GM18507 (cell line): Measurements from ENCODE around the gene ZNF670.
"Not testable (repeated sequence)": the region's sequence is repeated elsewhere in the genome, so short reads cannot be mapped to it uniquely, and the experiment has no call there.

ENCODE experiments used
- DNase-seq: peaks from one replicate; pipeline ENCODE4 v3.0.0; 2011; ENCODE audit warnings: low read depth; ENCODE audit not compliant: insufficient read length; ENCODE audit errors: extremely low spot score
- FAIRE-seq: peaks from 2 replicates; lab custom pipeline; 2011; peaks lifted over from hg19 to GRCh38; lab: Jason Lieb, UNC

The ZNF670 gene

GRCh38 chr1:247078258-247079140, at the start of gene ZNF670:
Gene ZNF670, minus strand, starts transcription at chr1:247078811. Its CDS starts 215 bp downstream, at chr1:247078596.
- FAIRE-seq (peak; percentile 96), DNase-seq (peak; percentile 87)

DNA sequence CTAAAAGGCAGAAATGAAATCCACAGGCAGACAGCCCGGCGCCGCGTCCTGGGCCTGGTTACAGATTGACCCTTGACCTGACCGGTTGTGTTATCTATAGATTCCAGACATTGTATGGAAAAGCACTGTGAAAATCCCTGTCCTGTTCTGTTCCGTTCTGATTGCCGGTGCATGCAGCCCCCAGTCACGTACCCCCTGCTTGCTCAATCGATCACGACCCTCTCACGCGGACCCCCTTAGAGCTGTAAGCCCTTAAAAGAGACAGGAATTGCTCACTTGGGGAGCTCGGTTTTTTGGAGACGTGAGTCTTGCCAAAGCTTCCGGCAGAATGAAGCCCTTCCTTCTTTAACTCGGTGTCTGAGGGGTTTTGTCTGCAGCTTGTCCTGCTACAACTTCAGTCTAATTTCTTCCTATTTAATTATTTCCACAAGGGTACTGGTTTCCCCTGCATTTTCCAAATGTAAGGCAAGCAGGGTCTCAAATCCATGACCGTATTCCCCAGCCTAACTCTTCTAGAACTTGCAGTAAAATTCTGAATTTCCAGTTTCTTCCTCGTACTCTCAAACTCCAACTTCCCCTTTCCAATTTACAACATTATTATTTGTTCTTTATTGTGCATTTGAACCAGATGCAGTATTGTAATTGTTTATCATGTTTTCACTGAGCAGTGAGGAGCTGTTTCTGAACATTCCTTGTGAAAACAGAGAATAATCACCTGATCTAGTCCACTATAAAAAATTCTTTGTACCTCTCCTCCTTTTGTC, 49.1 kb upstream of the ZNF670 start:
- not testable (repeated sequence) for DNase-seq
- FAIRE-seq = peak; percentile 54

GRCh38 chr1:247126601-247127000, 48.0 kb upstream of the ZNF670 start:
- FAIRE-seq = peak; percentile 78
- DNase-seq = not testable (repeated sequence)

DNA sequence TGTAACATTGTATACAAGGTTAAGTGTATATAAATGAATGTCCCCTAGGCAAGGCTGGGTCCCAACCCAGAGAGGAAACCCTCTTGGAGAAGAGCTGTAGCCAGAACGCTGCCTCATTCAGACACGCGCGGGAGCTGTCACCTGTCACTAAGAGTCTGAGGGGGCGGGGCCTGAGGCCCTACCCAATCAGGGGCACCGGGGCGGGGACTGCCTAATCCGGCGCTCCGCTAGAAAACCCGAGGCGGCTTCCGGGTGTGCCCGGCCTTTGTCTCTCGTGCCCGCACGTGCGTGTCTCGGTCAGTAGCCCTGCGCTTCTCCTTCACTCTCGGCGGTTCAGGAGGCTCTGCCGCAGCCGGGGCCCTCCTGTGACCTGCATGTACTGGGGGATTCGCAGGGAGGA, 47.6 kb upstream of the ZNF670 start:
- FAIRE-seq = peak; percentile 96
- not testable (repeated sequence) for DNase-seq

GRCh38 chr1:247121382-247121781, 42.8 kb upstream of the ZNF670 start:
- FAIRE-seq = no peak
- no peak for DNase-seq

DNA sequence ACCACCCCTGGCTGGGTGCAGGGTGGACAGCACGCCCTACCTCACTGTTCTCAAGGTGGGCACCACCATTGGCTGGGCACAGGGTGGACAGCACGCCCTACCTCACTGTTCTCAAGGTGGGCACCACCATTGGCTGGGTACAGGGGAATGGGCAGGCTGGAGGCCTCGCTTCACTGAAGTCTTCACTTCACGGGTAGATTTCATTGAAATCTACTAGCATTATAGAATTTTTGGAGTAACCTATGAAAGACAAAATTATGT, 41.7 kb upstream of the ZNF670 start:
- FAIRE-seq = not testable (repeated sequence)

DNA sequence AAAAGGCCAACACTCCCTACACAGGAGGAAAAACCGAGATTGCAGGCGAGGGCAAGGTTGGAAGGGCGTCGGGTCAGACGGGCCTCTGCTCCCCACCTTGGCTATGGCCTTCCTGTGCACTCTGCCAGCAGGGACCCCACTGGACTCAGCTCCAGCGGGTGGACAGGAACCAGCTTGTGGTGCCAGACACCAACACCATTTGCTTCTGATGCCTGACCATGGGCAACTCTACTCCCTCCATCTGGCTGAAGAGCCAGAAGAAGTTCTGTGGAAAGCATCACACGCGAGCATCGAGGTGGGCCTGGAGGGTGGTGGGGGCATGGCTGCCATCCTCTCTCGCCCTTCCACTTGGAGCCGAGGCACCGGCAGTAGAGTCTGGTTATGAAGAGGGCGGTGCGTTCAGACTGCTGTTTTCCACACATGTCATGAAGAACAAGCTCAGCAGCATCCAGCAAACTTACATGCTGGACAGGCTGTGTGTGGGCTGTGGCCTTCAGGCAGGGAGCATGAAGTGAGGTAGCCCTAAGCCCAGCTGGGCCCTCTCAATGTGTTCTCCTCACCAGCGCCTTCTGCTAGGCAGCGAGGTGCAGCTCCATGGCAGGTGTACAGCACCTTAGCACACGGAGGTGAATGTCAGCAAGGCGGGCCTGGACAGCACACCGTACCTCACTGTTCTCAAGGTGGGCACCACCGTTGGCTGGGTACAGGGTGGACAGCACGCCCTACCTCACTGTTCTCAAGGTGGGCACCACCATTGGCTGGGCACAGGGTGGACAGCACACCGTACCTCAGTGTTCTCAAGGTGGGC, 41.2 kb upstream of the ZNF670 start:
- no peak for DNase-seq
- no peak for FAIRE-seq

More for the DNA sequence above, 41.7 kb upstream of the ZNF670 start:
- DNase-seq = not testable (repeated sequence)

GRCh38 chr1:247118946-247119446, 40.4 kb upstream of the ZNF670 start:
- DNase-seq (no peak), FAIRE-seq (no peak)

GRCh38 chr1:247115545-247115944, 36.9 kb upstream of the ZNF670 start:
- DNase-seq = no peak
- no peak for FAIRE-seq

- FAIRE-seq = no peak
- no peak for DNase-seq
Observed at GRCh38 chr1:247115141-247115510, 36.5 kb upstream of the ZNF670 start.

DNA sequence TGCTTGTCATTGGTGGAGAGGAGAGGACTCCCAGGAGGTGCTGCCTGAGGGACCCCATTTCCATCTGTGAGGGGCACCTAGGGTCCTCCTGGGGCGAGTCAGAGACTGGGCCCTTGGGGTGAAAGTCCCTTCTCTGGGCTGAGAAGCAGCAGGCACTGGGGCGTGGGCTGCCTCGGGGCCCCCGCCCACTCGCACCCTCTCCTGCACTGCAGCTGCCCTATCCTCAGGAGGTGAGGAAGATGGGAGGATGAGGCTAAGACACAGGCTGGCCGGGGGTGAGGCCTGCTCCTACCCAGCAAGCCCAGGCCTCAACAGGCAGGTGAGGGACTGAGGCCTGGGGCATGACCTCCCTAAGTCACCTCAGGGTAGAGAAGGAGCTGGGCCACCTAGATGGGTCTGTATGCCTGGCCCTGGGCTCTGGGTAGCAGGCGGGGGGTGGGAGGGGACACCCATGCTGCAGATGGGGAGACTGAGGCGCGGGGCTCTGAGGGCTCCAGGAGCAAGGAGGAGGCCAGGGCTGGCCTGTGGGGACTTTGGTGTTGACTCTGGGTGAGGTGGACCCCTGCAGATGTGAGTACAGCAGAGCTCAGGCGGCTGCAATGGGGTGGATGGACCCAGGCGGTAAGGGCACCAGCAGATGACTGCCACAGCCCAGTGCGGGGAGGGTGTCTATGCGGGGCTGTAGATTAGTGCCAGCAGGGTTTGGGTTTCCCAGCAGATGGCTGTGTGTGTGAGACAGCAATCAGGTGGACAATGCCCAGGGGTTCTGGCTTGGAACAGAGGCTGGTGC, 35.9 kb upstream of the ZNF670 start:
- DNase-seq (no peak), FAIRE-seq (no peak)

- DNase-seq = no peak
- no peak for FAIRE-seq
Observed at GRCh38 chr1:247113733-247114271, 35.2 kb upstream of the ZNF670 start.

DNA sequence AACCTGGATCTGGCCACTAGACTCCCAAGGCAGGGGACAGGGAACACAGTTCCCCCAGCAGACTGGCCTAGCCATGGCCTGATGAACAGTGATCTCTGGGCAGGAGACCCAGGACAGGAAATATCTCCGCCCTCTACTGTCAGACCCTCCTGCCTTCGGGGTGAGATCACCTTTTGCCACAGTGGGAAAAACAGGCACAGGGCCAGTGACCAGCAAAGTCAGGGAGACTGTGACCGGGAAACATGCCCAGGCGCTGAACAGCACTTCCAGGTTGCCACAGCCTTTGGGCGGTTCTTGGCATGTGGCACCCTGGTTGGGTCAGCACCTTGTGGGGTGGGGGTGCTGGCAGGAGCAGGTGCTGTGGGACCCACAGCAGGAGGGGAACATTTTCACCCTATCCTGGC, 34.5 kb upstream of the ZNF670 start:
- FAIRE-seq (no peak), DNase-seq (no peak)

DNA sequence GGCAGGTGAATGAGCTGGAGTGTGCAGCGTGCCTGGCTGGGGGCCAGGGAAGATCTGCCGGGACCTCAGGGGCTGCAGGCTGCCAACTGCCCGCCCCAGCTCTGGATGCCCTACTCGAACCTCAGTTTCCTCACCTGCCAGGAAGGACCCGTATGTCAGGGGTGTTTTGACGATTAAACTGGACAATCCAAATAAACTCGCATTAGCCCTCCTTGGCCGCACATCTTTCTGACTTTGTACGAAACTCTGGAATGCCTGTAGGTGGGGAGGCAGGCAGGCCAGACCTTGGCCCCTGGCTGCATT, 33.8 kb upstream of the ZNF670 start:
- DNase-seq (no peak), FAIRE-seq (no peak)

DNA sequence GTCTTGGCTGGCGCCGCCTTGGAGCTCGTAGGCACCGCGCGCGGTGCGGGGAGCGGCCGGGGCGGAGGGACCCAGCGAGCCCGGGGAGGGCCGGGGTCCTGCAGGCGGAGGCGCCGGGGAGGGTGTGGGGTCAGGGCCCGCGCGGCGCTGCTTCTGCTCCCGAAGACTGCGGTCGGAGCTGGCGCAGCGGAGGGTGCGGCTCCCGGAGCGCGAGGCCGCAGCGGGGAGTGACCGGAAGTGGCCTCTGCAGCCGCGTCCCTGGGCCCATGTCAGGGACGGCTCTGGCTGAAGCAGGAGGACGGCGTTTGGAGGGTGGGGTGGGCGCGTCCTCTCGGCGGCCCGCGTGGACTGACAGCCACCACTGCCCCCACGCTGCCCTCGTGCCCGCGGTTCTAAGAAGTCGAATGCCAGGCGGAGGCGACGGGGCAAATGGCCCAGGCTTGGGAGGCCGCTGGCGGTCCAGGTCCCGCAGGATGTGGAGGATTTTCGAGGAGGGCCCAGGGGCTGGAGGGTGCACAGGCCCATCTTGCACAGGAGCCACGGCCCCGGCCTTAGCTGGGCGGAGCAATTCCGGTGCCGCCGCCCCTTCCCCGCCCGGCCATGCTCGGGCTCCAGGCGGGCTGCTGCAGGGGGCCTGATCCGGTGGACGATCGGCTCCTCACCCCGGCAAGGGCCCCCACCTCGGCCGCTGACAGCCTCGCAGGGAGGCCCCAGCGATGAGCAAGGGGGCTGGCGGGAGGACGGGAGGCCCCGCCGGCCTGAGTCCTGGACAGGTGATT, 33.3 kb upstream of the ZNF670 start:
- FAIRE-seq = no peak
- DNase-seq = no peak

DNA sequence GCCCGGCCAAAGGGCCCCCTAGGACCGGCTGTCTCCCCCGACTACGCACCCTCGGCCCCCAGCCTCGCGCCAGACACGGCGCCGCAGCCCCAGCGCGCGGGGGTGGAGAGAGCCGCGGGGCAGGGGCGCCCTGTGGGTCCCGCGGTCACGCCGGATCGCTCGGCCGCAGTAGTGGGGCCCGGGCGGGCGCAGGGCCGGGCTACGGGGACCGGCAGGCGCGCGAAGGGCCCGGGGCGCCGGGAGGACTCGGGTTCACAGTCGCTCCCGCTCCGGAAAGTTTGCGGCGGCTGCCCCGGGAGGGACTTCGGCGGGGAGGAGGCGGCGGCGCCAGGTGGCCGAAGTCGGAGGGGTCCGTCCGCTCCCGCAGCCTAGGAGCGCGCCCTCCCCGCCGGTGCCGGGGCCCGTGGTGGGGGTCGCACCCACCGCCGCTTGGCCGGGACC, 32.7 kb upstream of the ZNF670 start:
- FAIRE-seq = no peak
- no peak for DNase-seq

DNA sequence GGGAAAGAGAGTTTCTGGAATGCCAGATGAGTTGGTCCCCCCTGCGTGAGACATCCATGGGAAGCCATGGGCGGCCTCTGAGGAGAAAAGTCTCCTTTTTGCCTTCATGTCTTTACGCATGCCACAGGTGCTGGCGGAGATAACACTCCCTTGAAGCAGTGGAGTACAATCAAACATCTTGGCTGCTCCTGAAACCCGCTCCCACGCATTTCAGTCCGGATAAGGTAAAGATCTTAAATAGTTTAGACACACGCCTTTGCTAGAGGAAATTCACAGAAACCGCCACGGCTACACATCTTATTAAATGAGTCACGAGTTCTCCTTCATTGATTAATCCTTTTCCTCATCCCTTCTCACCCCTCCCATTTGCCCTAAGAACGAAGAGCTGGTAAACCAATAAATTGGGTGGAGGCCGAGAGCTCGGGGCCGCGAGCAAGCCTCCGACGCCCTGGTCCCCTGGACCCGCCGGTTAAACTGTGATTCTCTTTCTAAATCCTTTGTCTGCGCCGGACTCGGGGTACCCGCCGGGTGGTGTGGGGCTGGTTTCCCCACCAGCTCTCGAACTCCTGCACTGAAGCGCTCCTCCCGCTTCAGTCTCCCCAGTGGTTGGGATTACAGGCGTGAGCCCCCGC, 32.1 kb upstream of the ZNF670 start:
- DNase-seq (no peak), FAIRE-seq (no peak)

DNA sequence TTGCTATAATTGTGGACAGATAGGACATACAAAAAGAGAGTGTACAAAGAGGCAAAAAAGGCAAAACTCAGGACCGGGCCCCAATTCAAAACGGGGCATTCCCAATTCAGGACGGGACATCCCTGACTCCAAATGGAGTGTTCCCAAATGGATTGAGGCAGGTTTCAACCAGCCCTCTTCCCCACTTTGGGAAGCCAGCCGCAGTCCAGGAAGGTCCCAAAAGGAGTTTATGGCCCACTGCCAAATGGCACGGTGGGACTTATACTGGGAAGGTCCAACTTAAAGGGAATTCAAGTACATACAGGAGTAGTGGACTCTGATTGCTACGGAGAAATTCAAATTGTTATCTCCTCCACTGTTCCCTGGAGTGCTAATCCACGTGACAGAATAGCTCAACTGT, 29.1 kb upstream of the ZNF670 start:
- DNase-seq (no peak), FAIRE-seq (no peak)
